ENCODE results near the gene TNRC6B.

Gene TNRC6B

DNA sequence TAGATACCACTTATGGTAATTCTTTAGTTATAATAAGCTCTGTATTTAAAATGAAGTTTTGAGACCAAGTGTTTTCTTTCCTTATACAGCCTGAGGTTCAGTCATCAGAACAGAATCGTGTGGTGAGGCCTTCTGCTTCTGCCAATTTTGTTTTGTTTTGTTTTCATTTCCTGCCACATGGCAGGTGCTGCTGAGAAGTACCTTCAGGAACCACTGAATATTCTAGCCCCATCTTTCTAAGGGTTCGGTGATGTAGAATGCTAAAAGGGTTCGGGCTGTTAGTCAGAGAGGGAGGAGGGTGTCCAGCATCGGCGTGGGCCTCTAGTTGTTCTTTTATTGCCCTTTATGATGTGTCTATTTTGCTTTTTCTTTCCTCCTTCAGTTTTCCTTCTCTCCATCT, 25.8 kb downstream of the TNRC6B start:
- DNase-seq (ENCODE audit: low read depth in 2 of 2) = peak in 1 of 2 donors; percentile 43
- TF ChIP-seq, protein P1, sequence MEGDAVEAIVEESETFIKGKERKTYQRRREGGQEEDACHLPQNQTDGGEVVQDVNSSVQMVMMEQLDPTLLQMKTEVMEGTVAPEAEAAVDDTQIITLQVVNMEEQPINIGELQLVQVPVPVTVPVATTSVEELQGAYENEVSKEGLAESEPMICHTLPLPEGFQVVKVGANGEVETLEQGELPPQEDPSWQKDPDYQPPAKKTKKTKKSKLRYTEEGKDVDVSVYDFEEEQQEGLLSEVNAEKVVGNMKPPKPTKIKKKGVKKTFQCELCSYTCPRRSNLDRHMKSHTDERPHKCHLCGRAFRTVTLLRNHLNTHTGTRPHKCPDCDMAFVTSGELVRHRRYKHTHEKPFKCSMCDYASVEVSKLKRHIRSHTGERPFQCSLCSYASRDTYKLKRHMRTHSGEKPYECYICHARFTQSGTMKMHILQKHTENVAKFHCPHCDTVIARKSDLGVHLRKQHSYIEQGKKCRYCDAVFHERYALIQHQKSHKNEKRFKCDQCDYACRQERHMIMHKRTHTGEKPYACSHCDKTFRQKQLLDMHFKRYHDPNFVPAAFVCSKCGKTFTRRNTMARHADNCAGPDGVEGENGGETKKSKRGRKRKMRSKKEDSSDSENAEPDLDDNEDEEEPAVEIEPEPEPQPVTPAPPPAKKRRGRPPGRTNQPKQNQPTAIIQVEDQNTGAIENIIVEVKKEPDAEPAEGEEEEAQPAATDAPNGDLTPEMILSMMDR (IDR thresholded peaks at IDR 0.05; ENCODE audit: low read depth, low read length) = no peak
- H3K4me3 ChIP-seq (replicated peaks in 1 of 2; ENCODE audit: low read depth in 2 of 2, low read length in 2 of 2) = no peak overlapping the region

DNA sequence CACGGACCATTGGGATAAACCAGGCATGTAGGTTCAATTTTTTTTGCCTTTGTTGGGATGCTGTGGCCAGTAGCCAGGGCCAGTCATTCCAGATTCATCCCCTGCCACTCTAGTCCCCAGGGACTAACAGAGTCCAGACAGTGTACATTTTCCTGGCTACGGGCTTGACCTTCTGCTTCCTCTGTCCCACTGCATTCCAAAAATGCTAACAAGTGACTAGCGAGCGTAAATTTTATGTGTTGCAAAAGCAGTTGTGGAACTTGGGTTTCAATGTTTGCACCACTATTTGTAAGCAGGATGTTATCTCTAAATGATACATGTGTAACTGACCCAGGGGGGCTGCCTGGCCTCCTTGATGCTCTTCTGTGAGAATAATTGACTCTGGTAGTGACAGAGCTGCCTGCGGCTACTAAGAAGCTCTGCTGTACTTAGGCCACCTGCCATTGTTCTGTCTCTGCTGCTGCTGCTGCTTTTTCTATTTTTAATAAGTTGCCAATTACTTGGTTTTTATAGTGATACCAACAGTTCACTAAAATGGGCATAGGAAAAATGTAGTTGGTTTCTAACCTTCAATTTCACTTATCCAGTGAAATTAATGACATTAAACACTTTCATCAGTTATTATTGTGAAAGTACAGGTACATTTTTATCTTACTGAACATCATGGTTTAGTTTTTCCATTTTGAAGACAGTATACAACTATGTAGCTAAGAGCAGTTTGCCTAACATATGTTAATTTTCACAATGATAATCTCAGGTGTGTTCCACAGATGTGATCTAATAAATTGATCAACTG, 26.8 kb downstream of the TNRC6B start:
- DNase-seq (ENCODE audit: low read depth in 2 of 2) = peak; percentile 73 to 79
- TF ChIP-seq, protein P1 (IDR thresholded peaks at IDR 0.05; ENCODE audit: low read depth, low read length) = no peak
- no peak overlapping the region for H3K4me3 ChIP-seq (replicated peaks in 1 of 2; ENCODE audit: low read depth in 2 of 2, low read length in 2 of 2)

DNA sequence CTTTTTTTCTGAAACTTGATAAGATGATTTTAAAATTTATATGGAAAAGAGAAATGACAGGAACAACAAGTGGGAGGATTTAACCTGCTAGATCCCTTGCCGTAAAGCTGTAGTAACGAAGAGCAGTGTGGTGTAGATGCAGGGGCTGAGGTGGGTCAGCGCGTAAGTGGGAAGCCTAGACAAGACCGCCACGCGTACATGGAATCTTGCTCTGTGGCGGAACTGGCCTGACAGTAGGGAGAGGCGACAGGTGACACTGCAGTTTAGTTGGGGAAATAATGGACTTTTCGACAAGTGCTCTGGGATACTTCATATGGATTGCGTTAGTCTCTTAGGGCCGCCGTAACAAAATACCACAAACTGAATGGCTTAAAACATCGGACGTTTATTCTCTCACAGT, 28.8 kb downstream of the TNRC6B start:
- DNase-seq (ENCODE audit: low read depth in 2 of 2) = no peak
- TF ChIP-seq, protein P1 (IDR thresholded peaks at IDR 0.05; ENCODE audit: low read depth, low read length) = no peak
- no peak overlapping the region for H3K4me3 ChIP-seq (replicated peaks in 1 of 2; ENCODE audit: low read depth in 2 of 2, low read length in 2 of 2)

DNA sequence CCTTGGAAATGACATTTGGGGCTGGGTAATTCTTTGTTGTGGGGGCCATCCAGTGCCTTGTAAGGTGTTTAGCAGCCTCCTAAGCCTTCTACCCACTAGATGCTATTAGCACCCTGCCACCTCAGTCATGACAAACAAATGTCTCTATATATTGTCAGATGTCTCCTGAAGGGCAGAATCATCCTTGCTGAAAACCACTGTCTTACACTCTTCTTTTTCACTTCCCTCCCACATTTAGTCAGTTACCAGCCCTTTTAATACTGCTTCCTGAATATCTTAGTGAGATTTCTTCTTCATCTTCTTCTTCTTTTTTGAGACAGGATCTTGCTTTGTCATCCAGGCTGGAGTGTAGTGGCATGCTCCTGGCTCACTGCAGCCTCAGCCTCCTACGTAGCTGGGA, 33.1 kb downstream of the TNRC6B start:
- no peak overlapping the region for H3K4me3 ChIP-seq (replicated peaks in 1 of 2; ENCODE audit: low read depth in 2 of 2, low read length in 2 of 2)
- TF ChIP-seq, protein P1 (IDR thresholded peaks at IDR 0.05; ENCODE audit: low read depth, low read length) = no peak
- no peak for DNase-seq (ENCODE audit: low read depth in 2 of 2)

DNA sequence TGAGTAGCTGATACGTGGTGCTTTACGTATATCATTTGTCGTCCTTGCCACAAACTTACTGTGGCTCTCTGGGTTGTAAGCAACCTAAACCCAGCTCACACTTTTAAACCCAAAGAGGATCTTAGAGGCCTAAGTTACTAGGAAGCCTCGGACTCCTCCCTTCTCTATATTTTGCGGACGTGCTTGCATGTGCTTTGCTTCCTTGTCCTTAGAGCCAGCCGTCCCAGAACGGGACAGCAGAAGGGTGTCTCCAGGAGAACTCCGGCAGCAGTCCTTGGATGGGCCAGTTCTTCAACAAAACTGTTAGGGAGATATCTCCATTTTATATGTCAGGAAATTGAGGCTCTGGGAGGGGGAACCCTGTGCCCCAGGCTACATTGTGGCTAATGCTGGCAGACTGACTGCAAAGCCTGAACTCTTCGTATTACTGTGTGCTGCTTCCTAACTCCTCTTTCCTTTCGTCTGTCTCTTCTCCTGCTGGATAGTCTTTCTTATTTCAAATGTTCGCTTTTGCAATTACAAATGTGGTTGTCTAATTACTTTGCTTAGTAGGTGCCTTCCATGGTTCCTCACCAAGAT, 33.8 kb downstream of the TNRC6B start:
- TF ChIP-seq, protein P1 (IDR thresholded peaks at IDR 0.05; ENCODE audit: low read depth, low read length) = no peak
- no peak overlapping the region for H3K4me3 ChIP-seq (replicated peaks in 1 of 2; ENCODE audit: low read depth in 2 of 2, low read length in 2 of 2)
- DNase-seq (ENCODE audit: low read depth in 2 of 2) = no peak

DNA sequence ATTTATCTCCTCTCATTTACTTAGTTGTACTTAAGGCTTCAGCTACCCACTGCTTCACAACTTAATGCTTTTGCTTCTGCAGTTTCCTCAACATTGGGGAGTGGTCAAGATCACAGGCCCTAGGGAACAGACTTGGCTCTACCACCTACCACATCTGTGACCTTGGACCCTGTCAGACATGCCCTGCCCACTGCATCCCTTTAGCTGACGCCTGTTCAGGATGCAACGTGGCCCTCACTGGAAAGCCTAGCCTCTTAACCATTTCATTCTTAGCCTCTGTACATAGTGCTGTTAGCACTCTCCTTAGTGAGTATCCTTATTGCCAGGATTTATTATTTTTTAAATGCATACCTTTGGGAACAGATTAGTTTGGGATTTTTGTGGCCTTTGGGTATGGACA, 34.4 kb downstream of the TNRC6B start:
- no peak overlapping the region for H3K4me3 ChIP-seq (replicated peaks in 1 of 2; ENCODE audit: low read depth in 2 of 2, low read length in 2 of 2)
- peak; percentile 22 to 55 for DNase-seq (ENCODE audit: low read depth in 2 of 2)
- TF ChIP-seq, protein P1 (IDR thresholded peaks at IDR 0.05; ENCODE audit: low read depth, low read length) = no peak

Measured in cardiac fibroblast (primary cell).